GM21515 (cell line): Measurements from ENCODE around the gene ERC2.

Experiments
- ATAC-seq: cut with Tn5 transposase; IDR thresholded peaks from one replicate; pipeline ENCODE4 v1.9.1; 2021; ENCODE audit not compliant: unreplicated experiment

Gene ERC2

DNA sequence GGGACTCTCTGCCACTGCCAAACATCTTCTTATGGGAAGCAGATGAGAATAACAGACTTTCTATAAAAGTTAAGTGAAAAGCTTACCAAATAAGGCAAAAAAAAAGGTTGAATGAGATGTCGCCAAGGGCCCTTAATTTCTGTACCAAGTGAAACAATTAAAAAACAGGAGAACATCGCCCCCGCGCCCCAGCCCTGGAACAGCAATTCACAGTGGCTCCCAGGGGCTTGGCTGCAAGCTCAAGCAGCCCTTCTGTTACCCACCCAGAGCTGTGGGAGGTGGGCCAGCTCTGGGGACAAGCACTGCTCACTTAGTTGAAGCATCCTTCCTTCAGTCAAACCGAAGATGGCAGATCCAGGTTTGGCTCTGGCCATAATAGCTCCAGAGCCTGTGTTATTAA, 208.0 kb downstream of the ERC2 start:
- no peak for ATAC-seq

DNA sequence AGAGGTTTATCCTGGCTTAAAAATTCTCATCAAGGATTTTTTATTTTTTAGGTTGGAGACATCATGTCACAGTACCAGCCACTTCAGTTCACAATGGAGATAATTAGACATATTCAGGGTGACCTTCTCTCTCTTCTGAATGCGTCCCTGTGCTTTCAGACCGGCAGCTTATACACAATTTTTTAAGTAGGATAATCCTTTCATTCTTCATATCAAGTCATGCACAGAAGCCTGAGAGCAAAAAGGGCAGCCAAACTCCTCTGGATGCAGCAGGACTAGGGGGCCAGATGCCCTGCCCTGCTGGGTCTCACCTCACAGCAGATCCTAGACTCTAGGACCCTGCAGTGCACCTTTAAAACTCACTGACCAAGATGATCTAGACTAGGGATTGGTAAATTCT, 210.4 kb downstream of the ERC2 start:
- no peak for ATAC-seq

DNA sequence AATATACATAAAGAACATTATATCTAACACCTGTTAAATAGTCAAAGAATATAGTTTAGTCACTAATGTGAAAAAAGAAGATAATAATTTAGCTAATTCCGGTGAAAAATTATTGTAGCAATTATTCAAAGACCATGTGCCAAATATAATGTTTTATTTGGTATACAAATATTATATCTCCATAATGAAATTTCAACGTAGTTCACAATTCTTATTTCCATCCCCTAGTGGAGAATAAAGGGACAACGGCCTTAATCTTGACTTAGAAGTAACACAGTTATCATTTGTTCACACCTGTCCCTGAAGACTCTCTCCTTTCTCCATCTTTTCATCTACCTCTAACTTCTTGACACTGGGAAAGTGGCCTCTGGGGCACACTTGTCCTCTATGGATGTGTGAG, 213.4 kb downstream of the ERC2 start:
- ATAC-seq: no peak

DNA sequence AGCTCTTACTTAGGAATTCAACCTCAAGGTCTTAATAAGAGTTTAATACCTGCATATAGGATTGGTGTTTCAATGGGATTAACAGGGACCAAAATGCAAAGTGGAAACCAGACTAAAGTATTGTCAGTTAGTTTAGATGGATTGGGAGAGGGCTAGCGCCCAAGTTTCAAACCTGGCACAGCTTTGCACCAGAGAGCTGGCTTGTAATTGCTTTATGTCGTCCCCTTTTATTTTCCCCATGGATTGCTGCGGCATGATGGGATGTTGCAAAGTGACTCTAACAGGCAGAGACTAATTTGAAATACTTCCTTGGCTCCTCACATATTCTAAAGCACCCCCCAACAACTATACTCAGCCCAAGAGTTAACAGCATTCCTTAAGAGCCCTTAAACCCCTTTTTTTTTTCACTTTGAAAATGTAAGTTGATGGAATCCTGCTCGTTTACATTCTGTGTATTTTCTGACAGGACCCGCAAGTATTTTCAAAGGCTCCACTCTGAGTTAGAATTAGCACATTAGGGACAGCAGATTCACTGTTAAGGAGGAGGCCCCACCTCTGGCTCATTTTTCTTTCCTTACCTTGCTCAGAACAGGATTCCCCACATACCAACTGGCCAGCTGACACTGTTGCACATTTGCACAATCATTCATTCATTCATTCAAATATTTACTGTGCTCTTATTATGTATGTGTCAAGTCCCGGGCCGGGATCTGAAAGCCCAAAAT, 214.2 kb downstream of the ERC2 start:
- ATAC-seq: no peak

DNA sequence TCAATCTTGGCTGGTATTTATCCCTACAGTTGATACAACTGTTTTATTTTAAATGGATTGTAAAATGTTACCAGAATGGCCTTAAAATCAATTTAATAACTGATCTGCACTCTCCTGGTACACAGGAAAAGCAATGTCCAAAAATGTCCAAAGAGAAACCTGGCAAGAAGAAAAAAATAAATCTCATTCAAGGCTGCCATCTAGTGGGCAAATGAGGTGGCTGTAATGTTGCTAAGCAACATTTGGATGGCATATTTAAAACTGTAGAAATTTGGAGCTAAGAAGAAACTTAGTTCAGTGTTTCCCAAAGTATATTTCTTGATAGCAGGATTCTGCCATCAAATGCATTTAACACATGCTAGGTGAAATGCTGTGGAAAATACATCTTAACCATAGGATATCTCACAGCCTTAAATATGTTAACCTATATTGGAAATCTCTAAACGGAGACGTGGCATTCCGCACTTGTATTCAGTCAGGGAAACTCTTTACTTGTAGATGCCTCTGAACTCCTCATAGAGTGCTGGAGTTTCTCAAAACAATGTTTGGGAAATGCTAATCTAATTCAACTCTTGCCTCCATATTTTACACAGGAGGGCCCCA, 216.8 kb downstream of the ERC2 start:
- no peak for ATAC-seq

DNA sequence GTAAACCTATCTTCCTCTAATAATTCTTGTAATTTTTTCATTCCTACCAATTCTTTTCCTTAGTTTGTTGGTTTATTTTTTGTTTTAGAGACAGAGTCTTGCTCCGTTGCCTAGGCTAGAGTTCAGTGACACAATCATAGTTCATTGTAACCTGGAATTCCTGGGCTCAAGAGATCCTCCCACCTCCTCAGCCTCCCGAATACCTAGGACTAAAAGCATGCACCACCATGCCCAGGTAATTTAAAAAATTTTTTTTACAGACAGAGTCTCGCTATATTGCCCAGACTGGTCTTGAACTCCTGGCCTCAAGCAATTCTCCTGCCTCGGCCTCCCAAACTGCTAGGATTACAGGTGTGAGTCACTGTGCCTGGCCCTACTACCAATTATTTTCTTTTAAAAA, 220.2 kb downstream of the ERC2 start:
- ATAC-seq: no peak

DNA sequence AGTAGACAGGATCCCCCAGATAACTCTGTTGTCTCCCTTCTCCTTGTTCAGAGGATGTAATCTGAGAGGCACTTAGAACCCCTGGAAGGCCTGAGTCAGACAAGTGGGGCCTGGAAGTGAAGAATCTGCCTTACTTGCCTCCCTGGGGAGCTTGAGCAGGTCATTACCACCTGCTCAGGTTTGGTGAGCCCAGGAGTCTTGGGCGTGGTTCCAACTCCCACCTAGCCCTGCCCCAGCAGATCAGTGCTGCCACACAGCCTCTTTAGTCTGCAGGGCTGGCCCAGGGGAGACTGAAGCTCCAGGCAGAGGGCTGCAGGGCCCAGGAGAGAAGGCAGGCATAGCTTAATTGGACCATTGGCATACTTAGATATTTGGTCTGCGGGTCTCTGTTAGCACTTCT, 230.0 kb downstream of the ERC2 start:
- ATAC-seq: no peak

DNA sequence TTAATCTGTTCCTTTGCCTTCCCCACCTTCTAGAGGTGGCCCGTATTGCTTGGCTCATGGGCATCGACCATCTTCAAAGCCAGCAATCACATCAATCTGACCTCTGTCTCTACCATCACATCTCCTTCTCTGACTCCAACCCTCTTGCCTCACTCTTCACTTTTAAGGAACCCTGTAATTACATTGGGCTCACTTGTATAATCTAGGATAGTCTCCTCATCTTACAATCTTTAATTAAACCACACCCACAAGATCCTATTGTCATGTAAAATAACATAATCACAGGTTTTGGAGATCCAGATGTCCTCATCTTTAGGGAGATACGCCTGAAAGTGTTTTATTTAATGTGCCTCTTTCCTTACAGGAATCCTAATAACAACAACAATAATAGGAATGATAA, 234.5 kb downstream of the ERC2 start:
- ATAC-seq: no peak

DNA sequence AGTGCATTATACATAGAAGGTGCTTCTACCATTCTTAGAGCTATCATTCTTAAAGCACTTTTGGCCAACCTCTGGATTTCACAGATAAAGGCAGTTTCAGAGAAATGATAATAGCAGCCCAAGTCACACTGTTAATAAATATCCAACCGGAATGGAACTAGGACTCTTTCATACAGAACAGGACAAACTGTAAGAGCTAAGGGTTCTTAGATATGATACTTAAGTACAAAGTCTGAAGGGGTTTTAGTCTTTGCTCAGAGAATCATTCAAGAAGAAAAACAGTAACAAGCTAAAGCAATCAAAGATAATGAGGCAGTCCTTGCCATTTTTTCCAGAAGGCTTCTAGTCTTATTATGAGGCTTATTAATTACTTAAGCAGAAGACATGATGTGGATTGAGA, 239.0 kb downstream of the ERC2 start:
- no peak for ATAC-seq

DNA sequence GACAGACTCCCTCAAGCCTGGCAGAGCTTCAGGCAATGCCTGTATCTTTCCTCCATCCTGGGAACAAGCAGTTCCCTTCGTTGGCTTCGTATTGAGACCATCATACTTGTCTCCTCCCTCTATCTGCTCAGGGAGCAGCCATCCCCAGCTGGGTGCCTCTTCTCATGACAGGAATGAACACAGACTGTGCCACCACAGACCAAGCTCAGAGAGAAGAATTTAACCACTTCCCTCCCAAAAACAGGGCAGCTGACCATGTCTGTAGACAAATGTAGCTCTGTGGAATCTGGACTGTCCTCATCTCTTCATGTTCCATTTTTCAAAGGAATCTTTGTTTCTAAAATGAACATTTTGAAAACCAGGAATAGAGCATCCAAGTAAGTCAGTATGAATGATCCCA, 245.4 kb downstream of the ERC2 start:
- no peak for ATAC-seq

DNA sequence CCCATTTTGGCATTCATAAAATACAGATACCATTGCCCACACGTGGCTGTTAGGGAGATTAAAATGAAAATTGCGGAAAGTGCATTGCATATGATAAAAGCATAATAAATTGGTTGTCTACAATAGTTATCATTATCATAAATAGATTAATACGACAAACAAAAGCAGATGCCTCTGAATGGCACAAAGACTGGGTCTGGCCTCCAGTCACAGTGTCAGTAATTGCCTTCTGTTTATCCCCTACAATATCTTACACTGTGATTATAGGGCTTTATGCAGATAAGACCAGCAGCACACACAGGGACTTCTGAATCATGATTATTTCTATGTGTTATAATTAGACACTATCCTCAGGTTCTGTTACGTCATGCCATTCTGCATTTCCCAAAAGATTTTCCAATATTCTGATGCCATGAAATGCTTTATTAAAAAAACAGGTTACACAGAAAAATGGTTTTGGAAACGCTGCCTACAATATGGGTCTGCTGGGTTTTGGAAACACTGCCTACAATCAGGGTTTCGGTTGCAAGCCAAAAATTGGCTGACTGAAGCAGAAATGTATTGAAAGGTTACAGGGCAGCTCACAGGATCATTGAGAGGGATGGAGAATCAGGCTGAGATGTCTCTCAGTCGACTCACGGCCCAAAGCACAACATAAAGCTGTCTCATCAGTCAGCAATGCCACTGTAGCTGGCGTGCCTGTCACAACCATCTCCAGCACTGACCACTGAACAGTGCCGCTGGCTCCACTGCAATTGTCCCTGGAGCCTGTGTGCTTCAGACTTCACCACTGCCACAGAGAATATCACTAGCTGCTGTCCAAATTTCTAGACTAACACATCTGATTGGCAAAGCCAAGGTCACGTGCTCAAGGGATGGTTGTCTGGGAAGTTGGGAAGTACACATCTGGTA, 248.1 kb downstream of the ERC2 start:
- no peak for ATAC-seq

DNA sequence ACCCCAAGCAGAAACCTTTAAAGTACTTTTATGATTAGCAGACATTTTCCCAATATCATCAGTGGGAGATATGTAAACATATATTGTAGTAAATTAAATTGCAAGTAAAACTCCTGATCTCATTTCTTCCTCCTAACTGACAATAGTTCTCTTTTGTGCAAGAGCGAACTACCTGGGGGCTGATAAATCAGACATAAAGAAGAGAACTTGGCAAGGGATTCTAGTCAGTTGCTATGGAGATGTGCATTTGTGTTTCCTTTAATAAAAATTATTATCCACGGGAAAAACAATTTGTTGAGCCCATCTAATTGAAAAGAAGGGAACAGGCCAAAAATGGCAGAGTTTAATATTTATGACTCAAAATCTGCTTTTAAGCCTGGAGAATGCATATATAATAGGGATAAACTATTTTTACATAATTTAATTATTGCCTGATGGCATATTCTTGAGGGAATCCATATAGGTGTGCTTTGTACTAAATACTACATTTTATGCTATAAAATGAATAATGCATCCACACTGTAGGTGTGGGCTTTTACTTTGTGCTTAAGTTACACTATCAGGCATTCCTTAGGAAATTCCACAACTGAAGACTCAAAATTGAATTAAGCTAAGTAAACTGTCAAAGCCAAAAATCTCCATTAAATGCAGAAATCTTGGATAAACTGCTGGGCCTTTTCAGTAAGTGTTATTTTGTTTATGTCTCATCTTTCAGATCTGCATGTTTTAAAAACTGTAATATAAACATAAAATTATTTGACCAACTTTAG, 258.1 kb downstream of the ERC2 start:
- ATAC-seq: no peak

DNA sequence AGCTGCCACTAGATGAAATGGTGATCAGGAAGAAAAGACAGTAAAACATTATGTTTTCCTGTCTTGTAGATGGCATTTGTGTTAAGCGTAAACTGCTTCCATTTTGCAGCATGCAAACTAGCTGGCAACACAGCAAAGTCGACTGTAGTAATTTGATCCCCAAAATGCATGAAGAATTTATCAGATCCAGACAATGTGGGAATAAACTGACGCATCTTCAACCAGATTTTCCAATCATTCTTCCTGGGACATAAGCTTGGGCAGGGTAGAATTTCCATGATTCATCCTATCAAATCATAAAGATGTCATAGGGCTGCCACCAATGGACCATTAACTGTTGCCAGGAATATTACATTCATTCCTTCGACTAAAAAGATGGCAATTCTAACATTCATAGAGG, 260.3 kb downstream of the ERC2 start:
- ATAC-seq: no peak

DNA sequence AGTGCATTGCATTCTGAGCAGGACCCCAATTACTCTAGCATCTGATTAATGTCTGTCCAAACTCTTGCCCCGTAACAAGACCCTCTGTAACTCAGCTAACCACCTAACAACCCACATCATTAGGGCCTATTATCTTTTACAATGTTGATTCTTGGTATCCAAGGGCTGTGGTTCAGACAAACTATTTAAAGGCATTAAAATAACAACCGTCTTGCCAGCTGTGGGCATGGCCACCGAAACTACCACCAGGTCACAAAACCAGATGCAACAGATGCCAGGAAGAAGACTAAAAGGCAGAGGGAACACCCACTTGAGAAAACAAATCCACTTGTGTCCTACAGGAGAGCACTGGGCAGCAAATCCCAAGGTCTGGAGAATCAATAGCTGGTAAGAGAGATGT, 262.9 kb downstream of the ERC2 start:
- ATAC-seq: no peak

DNA sequence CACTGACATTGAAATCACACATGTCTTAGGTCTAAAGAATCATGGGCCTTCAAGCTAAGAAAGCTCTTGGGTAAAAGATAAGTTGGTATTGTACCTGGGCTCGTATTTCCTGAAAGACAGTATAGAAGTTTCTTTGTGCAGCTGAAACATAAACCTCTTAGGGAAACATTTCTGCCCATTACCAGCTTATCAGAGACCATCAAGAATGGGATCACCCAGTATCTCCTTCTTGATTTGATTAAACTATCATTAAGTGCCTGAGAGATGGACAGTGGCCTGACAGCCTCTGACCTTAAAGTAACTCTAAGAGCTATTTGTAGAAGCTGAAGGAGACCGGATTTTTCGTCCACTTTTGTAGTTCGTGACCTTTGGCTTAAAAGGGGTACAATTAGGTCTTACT, 265.3 kb downstream of the ERC2 start:
- ATAC-seq: no peak

DNA sequence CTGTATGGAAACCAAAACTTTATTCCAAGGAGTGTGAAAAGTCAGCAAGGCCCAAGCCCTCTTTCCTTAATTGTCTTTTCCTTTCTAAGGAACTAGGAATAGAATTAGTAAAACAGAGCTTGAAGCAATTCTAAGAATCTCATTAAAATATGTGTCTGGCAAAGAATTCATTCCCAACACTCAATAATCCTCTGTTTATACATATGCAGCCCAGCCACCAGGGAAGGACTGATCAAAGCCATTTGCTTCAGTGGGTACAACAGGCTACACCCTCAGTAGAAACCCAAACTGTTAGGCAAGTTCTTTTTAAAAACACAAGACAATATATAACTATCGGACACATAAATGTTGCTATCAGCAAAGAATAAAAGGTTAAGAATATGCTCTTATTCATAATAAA, 266.9 kb downstream of the ERC2 start:
- no peak for ATAC-seq

DNA sequence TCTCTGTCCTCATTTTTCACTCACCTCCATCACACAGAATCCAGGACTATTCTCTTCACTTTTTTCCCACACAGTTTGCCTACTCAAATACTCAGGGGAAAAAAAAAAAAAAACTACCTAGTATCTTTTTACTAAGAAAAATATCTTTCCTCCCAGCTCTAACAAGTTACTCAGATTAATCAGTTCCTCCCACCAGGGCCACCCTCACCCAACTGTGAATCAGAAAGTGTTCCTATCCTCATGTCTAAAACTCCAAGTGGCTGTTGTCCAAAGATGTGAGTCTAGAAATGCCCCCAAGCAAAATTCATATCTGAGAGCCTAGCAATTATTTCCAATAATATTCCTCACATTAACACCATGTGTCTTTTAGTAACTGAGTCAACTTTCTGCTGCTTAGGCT, 268.0 kb downstream of the ERC2 start:
- no peak for ATAC-seq

DNA sequence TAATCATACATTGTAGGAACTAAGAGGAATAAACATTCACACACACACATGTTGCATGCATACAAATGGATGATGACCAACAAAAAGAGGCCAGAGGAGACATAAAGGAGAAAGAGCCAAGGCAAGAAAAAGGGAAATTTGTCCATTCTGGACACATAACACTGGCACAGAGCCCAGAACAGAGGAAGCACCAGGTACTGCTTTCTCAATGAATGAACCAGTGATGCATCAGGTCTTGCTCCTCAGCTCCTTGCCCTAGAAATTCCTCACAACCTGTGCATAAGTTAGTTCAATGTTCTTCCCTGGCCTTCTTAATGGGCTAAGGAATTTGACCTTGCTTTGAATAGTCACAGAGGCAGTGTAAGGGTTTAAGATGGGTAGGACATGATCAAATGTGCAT, 270.3 kb downstream of the ERC2 start:
- ATAC-seq: no peak

DNA sequence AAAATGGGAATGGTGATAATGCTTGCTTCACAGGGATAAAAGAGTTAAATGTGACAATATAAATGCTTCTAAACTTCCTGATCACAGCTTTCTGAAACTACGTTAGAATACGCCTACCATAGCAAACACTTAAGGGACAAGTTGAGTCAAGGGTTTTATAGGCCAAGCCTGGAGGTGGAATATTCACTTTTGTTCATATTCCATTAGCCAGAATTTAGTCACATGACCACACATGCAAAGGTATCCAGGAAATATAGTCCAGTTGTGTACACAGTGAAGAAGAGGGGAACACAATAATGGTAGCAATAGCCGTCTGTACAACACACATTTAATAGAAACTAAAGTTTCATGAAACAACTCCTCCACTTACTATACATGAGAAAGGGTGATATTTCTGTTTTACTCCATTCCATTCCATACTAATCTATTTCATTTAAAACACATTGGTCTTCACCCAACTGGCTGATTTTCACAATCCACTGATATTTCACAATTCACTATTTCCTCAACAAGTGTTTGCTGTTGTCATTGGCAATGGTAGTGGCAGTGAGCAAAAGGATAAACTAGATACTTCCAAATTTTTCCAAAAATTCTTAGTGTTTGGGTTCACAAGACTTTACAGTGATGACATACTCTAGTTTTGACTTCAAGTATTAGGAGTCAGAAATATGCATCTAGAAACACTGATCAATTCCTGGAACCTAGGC, 270.9 kb downstream of the ERC2 start:
- no peak for ATAC-seq

DNA sequence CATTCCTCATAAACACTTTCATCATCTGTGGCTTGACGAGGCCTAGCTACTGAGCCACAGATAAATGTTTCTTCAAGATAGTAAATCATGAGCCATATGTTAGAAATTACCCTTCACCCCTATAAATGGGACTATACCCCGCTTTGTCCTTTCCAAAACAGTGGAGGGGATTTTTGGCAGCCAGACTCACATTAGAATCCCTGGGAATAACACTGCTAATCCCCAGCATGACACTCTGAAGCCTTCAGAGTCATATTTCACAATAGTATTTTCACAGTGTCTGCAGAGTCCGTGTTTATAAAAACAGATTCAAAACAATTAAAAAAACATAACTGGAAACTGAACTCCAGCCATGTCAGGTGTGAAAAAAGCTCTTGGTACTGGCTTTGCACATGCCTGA, 271.6 kb downstream of the ERC2 start:
- no peak for ATAC-seq

DNA sequence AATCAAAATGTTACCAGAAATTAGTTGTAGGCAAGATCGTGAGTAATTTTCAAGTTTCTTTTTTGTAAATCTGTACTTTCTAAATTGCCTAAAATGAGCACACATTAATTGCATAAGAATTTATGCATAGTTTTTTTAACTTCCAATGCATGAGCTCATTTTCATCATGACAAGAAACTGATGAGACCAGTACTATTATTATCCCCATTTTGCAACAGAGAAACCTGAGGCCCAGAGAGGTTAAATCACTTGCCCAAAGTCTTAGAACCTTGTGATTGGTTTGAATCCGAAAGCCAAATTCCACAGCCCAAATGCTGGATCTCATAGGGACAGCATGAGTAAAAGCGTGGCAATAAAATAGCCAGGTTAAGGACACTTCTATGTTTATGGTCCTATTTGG, 274.7 kb downstream of the ERC2 start:
- no peak for ATAC-seq
